Mammary epithelial cell (primary cell): Measurements from ENCODE around the gene CSE1L.
"Not testable (repeated sequence)": the region's sequence is repeated elsewhere in the genome, so short reads cannot be mapped to it uniquely, and the experiment has no call there.

Source experiments
- CTCF ChIP-seq, 2 donors: IDR thresholded peaks in 1 of 2; conservative IDR thresholded peaks in 1 of 2; 2 replicates each; pipeline ENCODE4 v1.5.1; 2011 to 2012; ENCODE audit warnings: inconsistent platforms in 2 of 2, low read length in 2 of 2, mild to moderate bottlenecking in 2 of 2, control low read depth in 1 of 2, low read depth in 1 of 2; ENCODE audit not compliant: insufficient read depth in 1 of 2; ENCODE audit errors: extremely low read depth in 1 of 2
- EZH2 ChIP-seq: IDR thresholded peaks from 2 replicates; pipeline ENCODE4 v1.6.1; 2012; ENCODE audit warnings: low read length, inconsistent platforms, borderline replicate concordance

GRCh38 chr20:49100292-49100691 lies 54.2 kb downstream of the CSE1L start:
- TF ChIP-seq CTCF (conservative IDR thresholded peaks at IDR 0.05 in 1 of 2, IDR thresholded peaks at IDR 0.05 in 1 of 2; ENCODE audit: extremely low read depth in 1 of 2, insufficient read depth in 1 of 2, low read depth in 1 of 2, low read length in 2 of 2); EZH2: not testable (repeated sequence)
